WTC11 (cell line): Measurements from ENCODE around the gene YIPF6. TPM values are rescaled to one million over a fixed set of nuclear protein-coding genes. Genes with fewer than 3 reads are reported as not detected.

Experiments
- ATAC-seq: fragments of 200-7000 bp; cut with Tn5 transposase; 2 replicates; pipeline ENCODE4 v1.10.0; 2021; ENCODE audit warnings: mild to moderate bottlenecking, moderate library complexity
- CTCF ChIA-PET: fragments of 300-600 bp; sonication (Branson Sonifier 250); formaldehyde crosslinking; loops from one replicate; lab custom pipeline; 2021; ENCODE audit warnings: antibody characterized with exemption; lab: Charles Lee
- POLR2A ChIA-PET: fragments of 350-600 bp; sonication (Branson Sonifier 250); formaldehyde crosslinking; loops from one replicate; lab custom pipeline; 2021; ENCODE audit warnings: antibody characterized with exemption; lab: Charles Lee
- DNase-seq: peaks from one replicate; pipeline ENCODE4 v3.0.0; 2021; ENCODE audit warnings: low spot score
- H3K27ac Mint-ChIP-seq: 2 replicates; pipeline ENCODE4 v1.8.0; 2021; ENCODE audit warnings: mixed read lengths
- H3K27me3 Mint-ChIP-seq: 2 replicates; pipeline ENCODE4 v1.8.0; 2021; ENCODE audit warnings: low read depth, mild to moderate bottlenecking, moderate library complexity, mixed read lengths
- H3K36me3 Mint-ChIP-seq: 2 replicates; pipeline ENCODE4 v1.8.0; 2021; ENCODE audit warnings: mixed read lengths
- H3K4me1 Mint-ChIP-seq: 2 replicates; pipeline ENCODE4 v1.8.0; 2022; ENCODE audit warnings: mixed read lengths
- H3K4me3 Mint-ChIP-seq: 2 replicates; pipeline ENCODE4 v1.8.0; 2021; ENCODE audit warnings: mild to moderate bottlenecking, moderate library complexity, mixed read lengths
- H3K9me3 Mint-ChIP-seq: 2 replicates; pipeline ENCODE4 v1.8.0; 2021; ENCODE audit warnings: mixed read lengths
- CBFB ChIP-seq: sonication (generic); formaldehyde crosslinking; IDR thresholded peaks from 2 replicates; pipeline ENCODE4 v1.8.1; 2022; ENCODE audit warnings: mild to moderate bottlenecking, low read depth, missing genetic modification reagents
- E2F4 ChIP-seq: sonication (generic); formaldehyde crosslinking; IDR thresholded peaks from 2 replicates; pipeline ENCODE4 v1.8.1; 2022; ENCODE audit warnings: low read depth, mild to moderate bottlenecking, moderate library complexity, missing genetic modification reagents, borderline replicate concordance
- E2F5 ChIP-seq: sonication (generic); formaldehyde crosslinking; IDR thresholded peaks from 2 replicates; pipeline ENCODE4 v1.8.1; 2022; ENCODE audit warnings: mild to moderate bottlenecking, moderate library complexity, missing genetic modification reagents
- FOXK1 ChIP-seq: sonication (generic); formaldehyde crosslinking; IDR thresholded peaks from 2 replicates; pipeline ENCODE4 v1.8.0; 2022; ENCODE audit warnings: mild to moderate bottlenecking, moderate library complexity, missing genetic modification reagents
- GRHL2 ChIP-seq: fragments of 250-450 bp; sonication (Bioruptor Pico); IDR thresholded peaks from 2 replicates; pipeline ENCODE4 v1.8.0; 2022; ENCODE audit warnings: mild to moderate bottlenecking, moderate library complexity; ENCODE audit not compliant: insufficient replicate concordance, severe bottlenecking
- JUN ChIP-seq: sonication (generic); formaldehyde crosslinking; IDR thresholded peaks from 2 replicates; pipeline ENCODE4 v1.8.0; 2023; ENCODE audit warnings: mild to moderate bottlenecking, missing genetic modification reagents
- NFATC4 ChIP-seq: fragments of 250-450 bp; sonication (Bioruptor Pico); IDR thresholded peaks from 2 replicates; pipeline ENCODE4 v1.9.0; 2021; ENCODE audit warnings: mild to moderate bottlenecking
- NR3C1 ChIP-seq: sonication (generic); formaldehyde crosslinking; conservative IDR thresholded peaks from 2 replicates; pipeline ENCODE4 v1.8.1; 2023; ENCODE audit warnings: low read depth, mild to moderate bottlenecking, missing genetic modification reagents
- SMAD4 ChIP-seq: sonication (generic); formaldehyde crosslinking; IDR thresholded peaks from 2 replicates; pipeline ENCODE4 v1.8.0; 2022; ENCODE audit warnings: mild to moderate bottlenecking, missing genetic modification reagents
- SOX15 ChIP-seq: fragments of 250-450 bp; sonication (Bioruptor Pico); IDR thresholded peaks from 2 replicates; pipeline ENCODE4 v1.9.0; 2021; ENCODE audit warnings: mild to moderate bottlenecking
- TCF7 ChIP-seq: sonication (generic); formaldehyde crosslinking; IDR thresholded peaks from 2 replicates; pipeline ENCODE4 v1.8.0; 2022; ENCODE audit warnings: mild to moderate bottlenecking, low read depth, missing genetic modification reagents, moderate library complexity
- TEAD4 ChIP-seq: sonication (generic); formaldehyde crosslinking; IDR thresholded peaks from 2 replicates; pipeline ENCODE4 v1.8.0; 2022; ENCODE audit warnings: mild to moderate bottlenecking, missing genetic modification reagents
- USF2 ChIP-seq: sonication (generic); formaldehyde crosslinking; IDR thresholded peaks from 2 replicates; pipeline ENCODE4 v1.8.1; 2023; ENCODE audit warnings: mild to moderate bottlenecking, missing genetic modification reagents, moderate library complexity
- ZNF121 ChIP-seq: sonication (generic); formaldehyde crosslinking; IDR thresholded peaks from 2 replicates; pipeline ENCODE4 v1.8.0; 2023; ENCODE audit warnings: missing genetic modification reagents
- ZNF138 ChIP-seq: sonication (generic); formaldehyde crosslinking; conservative IDR thresholded peaks from 2 replicates; pipeline ENCODE4 v1.8.1; 2022; ENCODE audit warnings: mild to moderate bottlenecking, moderate library complexity, missing genetic modification reagents
- ZNF219 ChIP-seq: sonication (generic); formaldehyde crosslinking; IDR thresholded peaks from 2 replicates; pipeline ENCODE4 v1.8.0; 2023; ENCODE audit warnings: missing genetic modification reagents, mild to moderate bottlenecking, borderline replicate concordance
- ZNF425 ChIP-seq: fragments of 250-450 bp; sonication (Bioruptor Pico); conservative IDR thresholded peaks from 2 replicates; pipeline ENCODE4 v1.9.0; 2021; ENCODE audit warnings: mild to moderate bottlenecking
- ZNF671 ChIP-seq: fragments of 250-450 bp; sonication (Bioruptor Pico); IDR thresholded peaks from 2 replicates; pipeline ENCODE4 v1.8.0; 2021; ENCODE audit warnings: mild to moderate bottlenecking
- total RNA-seq: library from RNA; stranded (reverse); gene quantifications from 3 replicates; pipeline ENCODE4 v1.2.3, GENCODE V29; 2021

The YIPF6 gene
- total RNA-seq, 1 experiment from 2014 or later: 34.2 TPM

GRCh38 chrX:68571610-68572311 lies 72.9 kb downstream of the YIPF6 start (continued):
- no peak for TF ChIP-seq NR3C1 (CRISPR knock-in tag)
- TF ChIP-seq ZNF138 (CRISPR knock-in tag): no peak
- TF ChIP-seq TEAD4 (CRISPR knock-in tag): no peak
- TF ChIP-seq, all 79 proteins: peak for 0

- Mint-ChIP-seq H3K9me3 (no peaks in the 10 kb centered on the region), H3K27me3 (peaks cover 3% of the 10 kb centered on the region; the same call in 1 of the 2 replicates), H3K27ac (no peak overlapping the region), H3K4me1 (no peaks in the 10 kb centered on the region), H3K4me3 (no peak overlapping the region), H3K36me3 (no peaks in the 10 kb centered on the region)
- no peak for DNase-seq
- TF ChIP-seq FOXK1 (CRISPR knock-in tag): no peak
- TF ChIP-seq JUN: no peak
- TF ChIP-seq CBFB (CRISPR knock-in tag): no peak
- POLR2A ChIA-PET: no interaction called here
- no peak for ATAC-seq
- CTCF ChIA-PET: no interaction called here
Measured at GRCh38 chrX:68574240-68574639, 75.4 kb downstream of the YIPF6 start.

- no peaks in the 10 kb centered on the region for H3K9me3 Mint-ChIP-seq
- H3K27ac Mint-ChIP-seq: no peak overlapping the region
- ChIA-PET CTCF (no interaction called here), POLR2A (no interaction called here)
- no peaks in the 10 kb centered on the region for H3K4me1 Mint-ChIP-seq
- H3K4me3 Mint-ChIP-seq: no peak overlapping the region
- ATAC-seq: no peak
- DNase-seq: no peak
- H3K36me3 Mint-ChIP-seq: no peaks in the 10 kb centered on the region
- peaks cover 3% of the 10 kb centered on the region; the same call in 1 of the 2 replicates for H3K27me3 Mint-ChIP-seq
- TF ChIP-seq ZNF121: no peak
- no peak for TF ChIP-seq ZNF671 (CRISPR knock-in tag)
- TF ChIP-seq ZNF219 (CRISPR knock-in tag): no peak
- no peak for TF ChIP-seq ZNF425 (CRISPR knock-in tag)
- TF ChIP-seq NFATC4 (CRISPR knock-in tag): no peak
- no peak for TF ChIP-seq E2F4 (CRISPR knock-in tag)
Measured at GRCh38 chrX:68579810-68580209, 81.0 kb downstream of the YIPF6 start.

- H3K4me1 Mint-ChIP-seq: no peaks in the 10 kb centered on the region
- POLR2A ChIA-PET: no interaction called here
- CTCF ChIA-PET: interaction anchor here (1.7 kb wide), 1 partner anchor 15 kb away, joined by 4 read pairs; no protein-coding TSS in a partner anchor
- TF ChIP-seq TCF7 (CRISPR knock-in tag) (no peak), ZNF219 (CRISPR knock-in tag) (no peak), NFATC4 (CRISPR knock-in tag) (no peak), ZNF121 (no peak), SOX15 (CRISPR knock-in tag) (no peak), GRHL2 (CRISPR knock-in tag) (no peak), SMAD4 (CRISPR knock-in tag) (no peak), USF2 (CRISPR knock-in tag) (no peak), E2F5 (CRISPR knock-in tag) (no peak)
- ATAC-seq (no peak), DNase-seq (no peak)
- H3K9me3 Mint-ChIP-seq: peaks cover 4% of the 10 kb centered on the region
- no peaks in the 10 kb centered on the region for H3K27me3 Mint-ChIP-seq
- H3K36me3 Mint-ChIP-seq: no peaks in the 10 kb centered on the region
- H3K4me3 Mint-ChIP-seq: no peak overlapping the region
- no peak overlapping the region for H3K27ac Mint-ChIP-seq
Measured at GRCh38 chrX:68584221-68584620, 85.4 kb downstream of the YIPF6 start.
